GM19239 (cell line): ENCODE data around the gene RAB6B.

Source experiments
- DNase-seq: peaks from one replicate; pipeline ENCODE4 v3.0.0; 2011; ENCODE audit warnings: low spot score; ENCODE audit not compliant: insufficient read length
- FAIRE-seq: peaks from 2 replicates; lab custom pipeline; 2011; peaks lifted over from hg19 to GRCh38; lab: Jason Lieb, UNC

RAB6B gene

GRCh38 chr3:133863911-133864310, 31.8 kb downstream of the RAB6B start:
- no peak for FAIRE-seq

GRCh38 chr3:133862161-133862560, 33.5 kb downstream of the RAB6B start:
- FAIRE-seq = no peak

More at GRCh38 chr3:133863911-133864310, 31.8 kb downstream of the RAB6B start:
- no peak for DNase-seq

GRCh38 chr3:133860519-133860918, 35.2 kb downstream of the RAB6B start:
- FAIRE-seq (no peak), DNase-seq (no peak)

More at GRCh38 chr3:133862161-133862560, 33.5 kb downstream of the RAB6B start:
- no peak for DNase-seq

GRCh38 chr3:133859381-133860234, 36.1 kb downstream of the RAB6B start:
- DNase-seq (no peak), FAIRE-seq (no peak)

- FAIRE-seq = no peak
- DNase-seq = no peak
Measured at GRCh38 chr3:133857767-133858166, 37.9 kb downstream of the RAB6B start.

- DNase-seq = no peak
- no peak for FAIRE-seq
Measured at GRCh38 chr3:133856316-133856715, 39.4 kb downstream of the RAB6B start.

- no peak for FAIRE-seq
Measured at GRCh38 chr3:133855772-133856171, 39.9 kb downstream of the RAB6B start.

GRCh38 chr3:133855002-133855370, 40.7 kb downstream of the RAB6B start:
- no peak for FAIRE-seq

More at GRCh38 chr3:133855772-133856171, 39.9 kb downstream of the RAB6B start:
- no peak for DNase-seq

GRCh38 chr3:133854264-133855001, 41.2 kb downstream of the RAB6B start:
- FAIRE-seq = no peak
- DNase-seq = no peak

More at GRCh38 chr3:133855002-133855370, 40.7 kb downstream of the RAB6B start:
- DNase-seq = no peak

GRCh38 chr3:133853925-133854227, 41.8 kb downstream of the RAB6B start:
- no peak for DNase-seq
- FAIRE-seq = no peak

- DNase-seq (no peak), FAIRE-seq (no peak)
Measured at GRCh38 chr3:133853063-133853924, 42.4 kb downstream of the RAB6B start.

GRCh38 chr3:133851931-133852330, 43.8 kb downstream of the RAB6B start:
- FAIRE-seq (no peak), DNase-seq (no peak)

- FAIRE-seq (peak; percentile 80), DNase-seq (no peak)
Measured at GRCh38 chr3:133851266-133851906, 44.3 kb downstream of the RAB6B start.

- FAIRE-seq (no peak), DNase-seq (no peak)
Measured at GRCh38 chr3:133850034-133850433, 45.6 kb downstream of the RAB6B start.

- FAIRE-seq = no peak
Measured at GRCh38 chr3:133849346-133849745, 46.3 kb downstream of the RAB6B start.

GRCh38 chr3:133845127-133845526, 50.6 kb downstream of the RAB6B start:
- FAIRE-seq (no peak), DNase-seq (no peak)

More at GRCh38 chr3:133849346-133849745, 46.3 kb downstream of the RAB6B start:
- no peak for DNase-seq

- FAIRE-seq = no peak
- no peak for DNase-seq
Measured at GRCh38 chr3:133843634-133844033, 52.0 kb downstream of the RAB6B start.

GRCh38 chr3:133842158-133842557, 53.5 kb downstream of the RAB6B start:
- FAIRE-seq (no peak), DNase-seq (no peak)

GRCh38 chr3:133841196-133841595, 54.5 kb downstream of the RAB6B start:
- FAIRE-seq (no peak), DNase-seq (no peak)

GRCh38 chr3:133840767-133841166, 54.9 kb downstream of the RAB6B start:
- FAIRE-seq (no peak), DNase-seq (no peak)
